Mesothelial cell of epicardium (in vitro differentiated cells): ENCODE measurements around the gene CD9. TPM values are rescaled to one million over a fixed set of nuclear protein-coding genes. Genes with fewer than 3 reads are reported as not detected.
A peak's percentile ranks its signal among the peaks of the same experiment; 100 is the strongest.

ENCODE experiments used
- DNase-seq, 2 experiments: peaks; one replicate each; pipeline ENCODE4 v3.0.0; 2021; ENCODE audit warnings: low spot score in 2 of 2; ENCODE audit not compliant: unreplicated experiment in 2 of 2
- H3K27ac Mint-ChIP-seq: 2 replicates; pipeline ENCODE4 v1.8.0; 2021; ENCODE audit warnings: mixed read lengths
- H3K27me3 Mint-ChIP-seq: 2 replicates; pipeline ENCODE4 v1.8.0; 2021; ENCODE audit warnings: low read depth, mixed read lengths
- H3K36me3 Mint-ChIP-seq: 2 replicates; pipeline ENCODE4 v1.8.0; 2021; ENCODE audit warnings: mixed read lengths
- H3K4me1 Mint-ChIP-seq: 2 replicates; pipeline ENCODE4 v1.8.0; 2021; ENCODE audit warnings: mixed read lengths
- H3K4me3 Mint-ChIP-seq: 2 replicates; pipeline ENCODE4 v1.8.0; 2021; ENCODE audit warnings: mild to moderate bottlenecking, moderate library complexity, mixed read lengths
- H3K9me3 Mint-ChIP-seq: 2 replicates; pipeline ENCODE4 v1.8.0; 2021; ENCODE audit warnings: mixed read lengths
- CTCF ChIP-seq: fragments of 200-600 bp; sonication (generic); IDR thresholded peaks from one replicate; pipeline ENCODE4 v1.5.0; 2021; ENCODE audit warnings: antibody characterized with exemption; ENCODE audit not compliant: unreplicated experiment
- total RNA-seq: library from RNA; stranded (reverse); gene quantifications from 3 replicates; pipeline ENCODE4 v1.2.1, GENCODE V29; 2021

The CD9 gene
- total RNA-seq, 1 donor from 2014 or later, result 22.3 TPM

- TF ChIP-seq CTCF, result no peak
- Mint-ChIP-seq H3K4me1 (peaks cover 6% of the 10 kb centered on the region), H3K4me3 (no peak overlapping the region), H3K27ac (no peak overlapping the region), H3K27me3 (peaks cover 9% of the 10 kb centered on the region), H3K36me3 (no peaks in the 10 kb centered on the region), H3K9me3 (no peaks in the 10 kb centered on the region)
- DNase-seq, result no peak
Observed at GRCh38 chr12:6280672-6281071, 80.5 kb downstream of the CD9 start.

- H3K4me3 Mint-ChIP-seq, result no peak overlapping the region
- no peaks in the 10 kb centered on the region for H3K36me3 Mint-ChIP-seq
- no peaks in the 10 kb centered on the region for H3K9me3 Mint-ChIP-seq
- TF ChIP-seq CTCF, result no peak
- no peak for DNase-seq
- H3K4me1 Mint-ChIP-seq, result peaks cover 6% of the 10 kb centered on the region
- peaks cover 9% of the 10 kb centered on the region for H3K27me3 Mint-ChIP-seq
- no peak overlapping the region for H3K27ac Mint-ChIP-seq
Observed at GRCh38 chr12:6281081-6281809, 81.0 kb downstream of the CD9 start.

GRCh38 chr12:6282453-6282840, 82.2 kb downstream of the CD9 start:
- TF ChIP-seq CTCF, result no peak
- Mint-ChIP-seq H3K36me3 (no peaks in the 10 kb centered on the region), H3K27ac (no peak overlapping the region), H3K4me1 (peaks cover 6% of the 10 kb centered on the region), H3K9me3 (no peaks in the 10 kb centered on the region), H3K27me3 (peaks cover 9% of the 10 kb centered on the region), H3K4me3 (no peak overlapping the region)
- DNase-seq, result no peak

GRCh38 chr12:6284273-6284672, 84.1 kb downstream of the CD9 start:
- Mint-ChIP-seq H3K27ac (no peak overlapping the region), H3K9me3 (no peaks in the 10 kb centered on the region), H3K27me3 (peaks cover 9% of the 10 kb centered on the region), H3K4me3 (no peak overlapping the region), H3K4me1 (no peaks in the 10 kb centered on the region), H3K36me3 (no peaks in the 10 kb centered on the region)
- TF ChIP-seq CTCF, result no peak
- DNase-seq, result no peak

DNA sequence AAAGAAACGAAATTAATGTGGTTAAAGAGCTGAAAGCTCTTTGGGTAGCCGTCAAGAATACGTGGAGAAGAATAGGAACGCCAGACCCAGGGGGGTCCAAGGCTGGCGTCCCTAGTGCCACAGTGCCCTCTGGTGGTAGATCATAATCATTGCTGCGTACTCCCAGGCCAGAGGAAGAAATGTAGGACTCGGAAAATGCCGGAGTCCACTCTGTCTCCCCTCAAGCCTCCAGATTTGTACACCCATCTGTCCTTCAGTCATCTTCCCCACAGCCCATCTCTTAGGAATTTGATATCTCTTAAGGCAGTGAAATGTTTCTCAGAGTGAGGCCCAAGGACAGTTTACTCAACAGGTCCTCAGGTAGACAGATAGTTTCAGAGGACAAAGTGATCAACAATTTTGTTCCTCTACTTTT, 84.9 kb downstream of the CD9 start:
- H3K9me3 Mint-ChIP-seq, result peaks cover 4% of the 10 kb centered on the region
- peak; percentile 40 to 79 for DNase-seq
- H3K4me3 Mint-ChIP-seq, result no peak overlapping the region

More for the DNA sequence above, 84.9 kb downstream of the CD9 start:
- H3K36me3 Mint-ChIP-seq, result no peaks in the 10 kb centered on the region
- H3K27me3 Mint-ChIP-seq, result peaks cover 4% of the 10 kb centered on the region
- H3K4me1 Mint-ChIP-seq, result no peaks in the 10 kb centered on the region
- no peak overlapping the region for H3K27ac Mint-ChIP-seq
- peak; percentile 94 for TF ChIP-seq CTCF
